HTERT RPE-1 (cell line): ENCODE measurements around the gene ERICH6.

Experiments used
- in situ Hi-C: fragments of 300-500 bp; cut with MboI; formaldehyde crosslinking; loops from 4 replicates; pipeline ENCODE4 v1.14.3; 2020; ENCODE audit warnings: low sequenced_read_pairs

The ERICH6 gene

GRCh38 chr3:150703756-150704344 is at the start of gene ERICH6:
TSS of gene ERICH6 (minus strand) at chr3:150703920. CDS start at chr3:150703898, 22 bp downstream.
- in situ Hi-C loops, result no loop called here

- in situ Hi-C loops, result no loop called here
Measured at GRCh38 chr3:150751781-150752263, 48.1 kb upstream of the ERICH6 start.

GRCh38 chr3:150749255-150749654 is 45.5 kb upstream of the ERICH6 start:
- in situ Hi-C loops, result no loop called here

GRCh38 chr3:150748684-150749047 is 44.9 kb upstream of the ERICH6 start:
- in situ Hi-C loops, result no loop called here

GRCh38 chr3:150747886-150748683 is 44.4 kb upstream of the ERICH6 start:
- in situ Hi-C loops, result no loop called here

- in situ Hi-C loops, result no loop called here
Measured at GRCh38 chr3:150746791-150747590, 43.3 kb upstream of the ERICH6 start.

GRCh38 chr3:150745832-150746231 is 42.1 kb upstream of the ERICH6 start:
- in situ Hi-C loops, result no loop called here

- in situ Hi-C loops, result no loop called here
Measured at GRCh38 chr3:150744919-150745211, 41.1 kb upstream of the ERICH6 start.

DNA sequence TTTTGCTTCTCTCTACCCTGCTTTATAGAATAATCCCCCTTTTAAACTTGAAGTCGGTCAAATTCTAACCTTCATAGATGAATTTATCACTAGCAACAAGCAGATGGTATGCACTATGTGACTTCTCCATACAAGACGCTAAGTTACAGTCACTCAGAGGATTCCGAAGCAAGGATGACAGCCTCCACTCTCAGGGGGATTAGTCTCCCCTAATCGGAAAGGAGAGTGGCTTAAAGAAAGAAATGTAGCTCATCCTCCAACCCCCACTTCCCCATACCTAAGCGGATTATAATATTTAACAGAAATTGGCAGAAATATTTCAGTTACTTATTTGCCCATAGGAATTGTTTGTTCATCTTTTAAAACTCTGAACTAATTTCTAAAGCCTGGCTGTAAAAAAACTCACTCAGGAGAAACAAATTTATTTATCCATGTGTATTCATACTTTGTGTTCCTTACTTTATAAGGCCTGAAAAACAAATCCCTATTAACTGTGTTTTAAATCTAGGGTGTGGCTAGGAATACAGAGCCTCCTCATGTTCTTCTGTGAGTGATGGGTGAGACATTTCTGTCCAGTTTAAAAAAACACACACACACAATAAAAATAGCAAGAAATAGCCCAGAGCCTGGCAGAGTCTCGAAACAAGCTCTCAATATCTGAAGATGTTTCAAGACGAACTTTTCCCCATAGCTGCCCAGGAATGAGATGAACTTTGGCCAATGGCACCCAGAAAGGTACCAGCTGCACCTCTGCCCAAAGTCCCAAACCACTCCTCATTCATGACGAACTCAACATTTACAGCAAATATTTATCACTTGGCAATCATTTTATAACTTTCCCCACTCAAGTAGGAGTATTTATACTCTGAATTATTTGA is 40.6 kb upstream of the ERICH6 start:
- in situ Hi-C loops, result no loop called here

DNA sequence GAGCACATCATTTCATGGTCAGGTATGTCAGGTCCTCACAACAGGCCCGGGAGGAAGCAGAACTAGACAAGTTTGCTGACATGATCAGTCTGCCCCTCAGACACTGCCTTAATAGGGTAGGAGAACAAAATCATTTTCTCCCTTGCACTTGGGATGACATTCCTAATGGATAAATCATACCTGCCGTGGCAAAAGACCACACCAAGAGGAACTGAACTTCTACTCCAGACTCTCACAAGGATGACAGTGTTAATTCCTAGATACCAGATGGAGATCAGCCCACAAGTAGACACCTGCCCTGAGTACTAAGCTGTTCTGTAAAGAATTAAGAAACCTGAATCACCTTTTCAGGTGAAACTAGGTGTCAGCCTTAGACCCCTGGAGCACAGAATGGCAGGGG is 39.8 kb upstream of the ERICH6 start:
- in situ Hi-C loops, result no loop called here

DNA sequence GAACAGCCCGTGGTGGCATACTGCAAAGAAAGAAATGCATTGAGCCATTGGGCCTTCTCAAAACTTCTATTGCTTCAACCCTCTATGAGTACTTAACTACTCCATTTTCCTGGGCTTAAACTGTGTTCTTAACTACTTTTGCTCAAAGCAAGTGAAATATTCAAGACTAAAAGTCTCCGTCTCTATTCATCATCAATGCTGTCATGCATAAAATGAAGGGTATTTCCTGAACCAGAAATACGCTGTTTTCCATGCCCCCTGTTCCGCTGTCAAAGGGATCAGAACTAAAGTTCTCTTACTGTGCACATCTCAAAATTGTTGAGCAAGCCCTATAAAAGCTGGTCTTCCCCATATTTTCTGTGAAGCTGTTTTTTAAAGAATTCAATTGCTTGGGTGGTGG is 39.0 kb upstream of the ERICH6 start:
- in situ Hi-C loops, result no loop called here

DNA sequence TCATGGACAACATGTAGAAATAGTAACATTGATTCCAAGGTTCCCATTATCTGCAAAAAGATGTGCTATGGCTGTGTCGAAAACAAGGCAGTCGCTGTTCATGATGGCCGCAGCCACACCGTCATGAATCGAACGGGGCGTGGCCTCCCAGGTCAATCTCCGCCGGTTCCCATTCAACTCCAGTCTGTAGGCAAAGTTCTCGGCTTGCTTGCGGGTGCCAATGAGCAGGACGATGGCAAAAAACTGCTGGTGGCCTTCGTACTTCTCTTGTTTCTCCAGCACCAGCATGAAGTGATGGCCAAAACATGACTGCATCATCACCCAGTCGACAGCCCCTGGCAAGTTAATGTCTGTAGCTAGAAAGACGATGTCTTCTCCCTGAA is 38.4 kb upstream of the ERICH6 start:
- in situ Hi-C loops, result no loop called here

DNA sequence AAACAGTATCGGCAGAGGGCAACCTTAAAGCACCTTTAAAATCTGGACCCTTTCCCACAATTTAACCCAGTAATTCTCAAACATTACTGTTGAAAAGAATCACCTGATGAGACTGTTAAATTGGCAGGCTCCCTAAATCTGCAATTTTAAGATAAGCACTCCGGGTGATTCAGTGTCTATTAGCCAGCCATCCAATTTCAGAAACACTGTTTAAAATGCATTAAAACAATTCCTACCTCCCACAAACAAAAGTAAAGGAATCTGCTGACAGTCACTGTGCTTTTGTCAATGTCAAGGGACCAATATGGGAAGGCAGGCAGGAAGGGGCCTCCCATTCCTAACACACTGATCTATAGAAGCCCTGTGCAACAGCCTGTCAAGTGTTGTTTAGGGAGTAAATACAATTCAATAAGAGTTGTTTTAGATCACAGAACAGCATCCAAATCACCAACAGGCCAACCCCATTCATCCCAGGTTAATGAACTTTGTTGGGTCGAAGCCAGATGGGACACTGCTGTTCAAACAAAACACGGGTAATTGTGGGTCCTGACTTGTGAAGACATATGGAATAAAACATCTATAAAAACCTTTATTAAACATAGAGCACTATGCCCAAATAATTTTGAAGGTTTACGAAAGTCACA is 37.9 kb upstream of the ERICH6 start:
- in situ Hi-C loops, result no loop called here

DNA sequence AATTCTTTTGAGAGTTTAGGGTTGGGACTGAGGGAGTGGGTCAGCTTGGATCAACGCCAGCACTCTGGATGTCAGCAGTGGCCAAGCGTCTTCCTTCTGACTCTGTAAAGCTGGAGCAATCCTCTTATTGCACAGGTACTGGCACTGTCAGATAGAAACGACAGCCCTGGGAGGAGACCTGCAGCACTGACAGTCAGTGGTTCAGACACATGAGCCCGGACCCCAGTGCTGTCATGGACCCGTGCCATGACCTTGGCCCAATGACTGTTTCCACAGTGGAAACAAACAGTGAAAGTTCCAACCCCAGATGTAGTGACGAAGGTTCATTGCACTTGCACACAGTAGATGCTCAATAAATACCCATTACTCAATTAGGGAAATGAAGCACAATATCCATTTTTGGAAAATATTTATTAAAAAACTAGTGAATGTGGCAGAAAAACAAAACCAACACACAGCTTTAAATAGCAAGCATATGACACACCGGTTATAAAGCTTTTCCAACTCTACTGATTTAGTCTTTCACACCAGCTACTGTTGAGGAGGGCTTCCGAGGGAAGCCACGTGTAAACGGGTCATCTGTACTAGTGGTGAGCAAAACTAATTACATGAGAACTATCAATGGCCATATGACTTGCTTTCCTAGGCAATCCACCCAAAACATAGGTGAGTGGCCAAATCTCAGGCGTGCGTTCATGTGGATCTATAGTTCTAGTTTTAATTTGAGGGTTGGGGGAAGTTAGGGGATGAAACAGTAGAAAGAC is 37.2 kb upstream of the ERICH6 start:
- in situ Hi-C loops, result no loop called here

DNA sequence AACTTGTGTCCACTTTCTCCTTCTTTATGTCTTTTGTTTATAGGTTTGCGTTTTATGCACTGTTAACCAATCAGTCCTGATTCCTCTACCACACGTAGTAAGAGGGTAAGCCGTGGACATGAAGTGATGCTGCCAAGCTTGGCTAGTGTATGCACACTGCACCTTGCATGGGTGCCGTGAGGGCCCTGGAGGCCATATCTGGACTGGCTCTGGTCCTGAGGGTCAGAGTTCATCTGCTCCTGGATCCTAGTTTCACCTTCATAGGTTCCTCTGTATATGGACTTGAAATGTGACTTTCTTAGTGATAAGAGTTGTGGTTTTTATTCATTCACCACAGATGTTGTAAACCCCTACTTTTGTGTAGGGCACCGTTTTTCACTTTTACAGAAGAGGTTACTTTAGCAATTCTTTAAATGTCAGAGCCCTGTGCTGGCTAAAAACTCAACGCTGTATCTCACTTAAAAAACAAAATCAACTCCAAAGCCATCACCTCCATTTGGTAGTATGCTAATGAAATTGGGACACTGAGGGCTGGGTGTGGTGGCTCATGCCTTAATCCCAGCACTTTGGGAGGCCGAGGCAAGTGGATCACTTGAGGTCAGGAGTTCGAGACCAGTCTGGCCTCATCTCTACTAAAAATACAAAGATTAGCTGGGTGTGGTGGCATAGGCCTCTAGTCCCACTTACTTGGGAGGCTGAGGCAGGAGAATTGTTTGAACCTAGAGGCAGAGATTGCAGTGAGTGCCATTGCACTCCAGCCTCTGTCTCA is 36.3 kb upstream of the ERICH6 start:
- in situ Hi-C loops, result no loop called here

DNA sequence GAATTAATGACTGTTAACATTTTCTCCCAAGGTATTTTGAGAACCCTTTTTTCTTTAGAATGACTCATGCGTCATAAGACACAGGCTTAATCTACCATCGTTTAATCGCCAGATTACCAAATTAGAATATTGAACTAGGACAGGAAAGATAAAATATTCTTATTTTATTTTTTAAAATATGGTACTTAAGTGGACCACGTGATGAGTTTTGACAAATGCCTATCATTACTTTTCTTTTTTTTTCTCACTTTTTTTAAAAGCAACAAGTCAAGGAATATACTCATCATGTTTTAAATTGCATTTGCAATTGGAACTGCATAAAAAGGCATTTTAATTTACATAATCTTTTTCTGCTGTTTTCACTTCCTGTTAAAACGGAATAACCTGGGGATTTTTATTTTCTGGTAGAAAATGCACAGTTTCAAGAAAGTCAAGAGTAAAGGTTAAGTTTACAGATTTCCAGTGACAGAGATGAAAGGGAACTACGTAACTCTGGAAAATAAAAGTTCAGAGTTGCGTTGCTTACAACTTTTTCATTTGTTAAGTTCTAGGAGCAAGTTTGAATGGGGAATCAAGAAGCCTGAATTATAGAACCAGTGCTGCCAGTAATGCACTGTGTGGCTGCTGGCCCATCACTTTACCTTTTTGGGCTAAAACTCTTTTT is 35.6 kb upstream of the ERICH6 start:
- in situ Hi-C loops, result no loop called here

GRCh38 chr3:150738688-150739087 is 35.0 kb upstream of the ERICH6 start:
- in situ Hi-C loops, result no loop called here

GRCh38 chr3:150737874-150738679 is 34.4 kb upstream of the ERICH6 start:
- in situ Hi-C loops, result no loop called here
